HG03439 (cell line): ENCODE measurements around the gene GNG2.
A peak's percentile ranks its signal among the peaks of the same experiment; 100 is the strongest.

Experiments used
- ATAC-seq: cut with Tn5 transposase; IDR thresholded peaks from one replicate; pipeline ENCODE4 v1.9.1; 2021; ENCODE audit warnings: mild to moderate bottlenecking, moderate library complexity; ENCODE audit not compliant: unreplicated experiment

Gene GNG2

GRCh38 chr14:51855234-51855633 lies 5.2 kb upstream of the GNG2 start:
- no peak for ATAC-seq

GRCh38 chr14:51856792-51857296 lies 3.6 kb upstream of the GNG2 start:
- ATAC-seq: no peak

GRCh38 chr14:51859131-51859530 lies 1.3 kb upstream of the GNG2 start:
- ATAC-seq: no peak

- ATAC-seq: peak; percentile 3
These were observed 550 bp downstream of the GNG2 start for GRCh38 chr14:51860825-51861499.

- ATAC-seq: no peak
These were observed 1.9 kb downstream of the GNG2 start for GRCh38 chr14:51862176-51862796.

- ATAC-seq: no peak
These were observed 2.4 kb downstream of the GNG2 start for GRCh38 chr14:51862860-51863259.

GRCh38 chr14:51865953-51866747 lies 5.7 kb downstream of the GNG2 start:
- no peak for ATAC-seq

- ATAC-seq: no peak
These were observed 7.3 kb downstream of the GNG2 start for GRCh38 chr14:51867741-51868140.

- no peak for ATAC-seq
These were observed 8.0 kb downstream of the GNG2 start for GRCh38 chr14:51868405-51868804.

- no peak for ATAC-seq
These were observed 9.1 kb downstream of the GNG2 start for GRCh38 chr14:51869411-51870100.

GRCh38 chr14:51870606-51871005 lies 10.2 kb downstream of the GNG2 start:
- no peak for ATAC-seq

GRCh38 chr14:51871846-51872245 lies 11.4 kb downstream of the GNG2 start:
- no peak for ATAC-seq

GRCh38 chr14:51872396-51872795 lies 12.0 kb downstream of the GNG2 start:
- no peak for ATAC-seq

GRCh38 chr14:51873221-51873893 lies 12.9 kb downstream of the GNG2 start:
- ATAC-seq: peak; percentile 96

GRCh38 chr14:51877810-51878209 lies 17.4 kb downstream of the GNG2 start:
- no peak for ATAC-seq

GRCh38 chr14:51879170-51879569 lies 18.8 kb downstream of the GNG2 start:
- no peak for ATAC-seq

- no peak for ATAC-seq
These were observed 20.6 kb downstream of the GNG2 start for GRCh38 chr14:51880835-51881580.

GRCh38 chr14:51881636-51882035 lies 21.2 kb downstream of the GNG2 start:
- no peak for ATAC-seq

- no peak for ATAC-seq
These were observed 22.8 kb downstream of the GNG2 start for GRCh38 chr14:51883232-51883631.
